ENCODE data around the gene LRP1.

- TF ChIP-seq, protein P1, sequence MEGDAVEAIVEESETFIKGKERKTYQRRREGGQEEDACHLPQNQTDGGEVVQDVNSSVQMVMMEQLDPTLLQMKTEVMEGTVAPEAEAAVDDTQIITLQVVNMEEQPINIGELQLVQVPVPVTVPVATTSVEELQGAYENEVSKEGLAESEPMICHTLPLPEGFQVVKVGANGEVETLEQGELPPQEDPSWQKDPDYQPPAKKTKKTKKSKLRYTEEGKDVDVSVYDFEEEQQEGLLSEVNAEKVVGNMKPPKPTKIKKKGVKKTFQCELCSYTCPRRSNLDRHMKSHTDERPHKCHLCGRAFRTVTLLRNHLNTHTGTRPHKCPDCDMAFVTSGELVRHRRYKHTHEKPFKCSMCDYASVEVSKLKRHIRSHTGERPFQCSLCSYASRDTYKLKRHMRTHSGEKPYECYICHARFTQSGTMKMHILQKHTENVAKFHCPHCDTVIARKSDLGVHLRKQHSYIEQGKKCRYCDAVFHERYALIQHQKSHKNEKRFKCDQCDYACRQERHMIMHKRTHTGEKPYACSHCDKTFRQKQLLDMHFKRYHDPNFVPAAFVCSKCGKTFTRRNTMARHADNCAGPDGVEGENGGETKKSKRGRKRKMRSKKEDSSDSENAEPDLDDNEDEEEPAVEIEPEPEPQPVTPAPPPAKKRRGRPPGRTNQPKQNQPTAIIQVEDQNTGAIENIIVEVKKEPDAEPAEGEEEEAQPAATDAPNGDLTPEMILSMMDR (conservative IDR thresholded peaks at IDR 0.05; ENCODE audit: low read length): no peak
- TF ChIP-seq EZH2phosphoT487 (IDR thresholded peaks at IDR 0.05; ENCODE audit: borderline replicate concordance): no peak
These were observed 42.6 kb downstream of the LRP1 start for GRCh38 chr12:57170927-57171326.

Data from Loucy (cell line).